GM21723 (cell line): ENCODE data around the gene MEPE.

Source experiments
- ATAC-seq: cut with Tn5 transposase; IDR thresholded peaks from one replicate; pipeline ENCODE4 v1.9.1; 2021; ENCODE audit warnings: mild to moderate bottlenecking, moderate library complexity; ENCODE audit not compliant: unreplicated experiment

Gene MEPE

DNA sequence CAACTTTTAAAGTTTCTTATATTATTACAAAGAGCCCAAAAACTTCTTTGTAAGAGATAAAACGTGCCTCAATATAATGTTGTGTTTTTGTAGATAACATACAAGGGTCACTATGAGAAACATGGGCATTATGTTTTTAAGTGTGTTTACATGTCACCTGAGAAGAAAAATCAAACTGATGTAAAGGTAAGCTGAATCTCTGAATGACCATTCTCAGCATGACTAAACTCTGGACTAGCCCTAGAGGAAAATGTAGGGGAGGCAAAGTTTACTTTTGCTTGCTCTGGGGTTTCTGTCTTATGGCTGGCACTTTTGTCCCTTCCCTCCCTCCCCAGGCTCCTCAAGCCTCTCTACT is 6.8 kb downstream of the MEPE start:
- ATAC-seq, result no peak

DNA sequence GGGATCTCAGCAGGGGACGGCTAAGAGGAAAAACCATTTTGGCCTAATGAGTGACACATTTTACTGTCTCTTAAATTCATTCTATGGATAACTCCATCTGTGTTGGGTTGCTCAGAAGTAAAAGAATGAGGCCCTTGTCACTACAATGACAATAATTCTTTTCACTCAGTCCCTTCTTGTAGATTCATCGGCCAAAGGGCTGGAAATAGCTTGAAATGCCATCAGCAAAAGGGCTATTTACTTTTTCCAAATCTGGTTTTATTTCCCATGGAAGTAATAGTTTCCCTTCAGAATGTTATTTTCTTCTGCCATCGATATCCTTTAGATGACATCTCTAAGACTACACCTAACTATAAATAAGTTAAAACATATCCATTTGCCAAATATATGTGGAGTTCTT is 7.4 kb downstream of the MEPE start:
- ATAC-seq, result no peak

DNA sequence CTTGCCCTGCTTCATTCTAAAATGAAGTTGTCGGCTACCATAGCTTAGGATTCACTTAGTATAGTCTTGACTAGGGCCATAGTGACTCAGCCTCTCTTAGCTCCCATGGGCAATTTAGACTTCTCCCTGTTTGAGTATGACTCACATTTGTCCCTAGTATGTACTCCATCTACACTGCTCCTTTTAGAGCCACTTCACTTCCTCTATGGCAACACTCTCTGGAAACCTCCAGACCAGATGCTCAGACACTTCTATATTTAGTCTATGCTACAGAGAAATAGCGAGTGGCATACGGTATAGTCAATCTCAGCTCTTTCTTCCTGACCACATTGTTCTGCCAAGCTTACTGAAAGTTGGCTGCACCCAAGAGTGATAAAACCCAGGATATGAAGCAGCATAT is 11.2 kb downstream of the MEPE start:
- no peak for ATAC-seq

DNA sequence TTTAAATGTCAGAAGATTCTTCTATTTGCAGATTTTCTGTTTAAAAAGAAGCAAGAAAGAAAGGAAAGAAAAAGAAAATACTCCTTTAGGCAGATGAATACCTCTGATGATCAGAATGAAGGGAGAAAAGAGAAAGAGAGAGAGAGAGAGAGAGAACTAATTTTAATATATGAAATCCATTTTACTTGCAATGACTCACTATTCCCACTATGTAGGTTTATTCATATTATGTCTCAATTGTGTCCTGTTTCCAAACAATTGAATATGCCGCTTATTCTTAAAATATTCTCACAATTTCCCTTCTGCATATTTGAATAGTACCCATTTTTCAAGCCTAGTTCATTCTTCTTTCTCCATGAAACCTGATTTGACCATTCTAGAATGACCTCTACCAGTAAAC is 11.7 kb downstream of the MEPE start:
- ATAC-seq, result no peak

DNA sequence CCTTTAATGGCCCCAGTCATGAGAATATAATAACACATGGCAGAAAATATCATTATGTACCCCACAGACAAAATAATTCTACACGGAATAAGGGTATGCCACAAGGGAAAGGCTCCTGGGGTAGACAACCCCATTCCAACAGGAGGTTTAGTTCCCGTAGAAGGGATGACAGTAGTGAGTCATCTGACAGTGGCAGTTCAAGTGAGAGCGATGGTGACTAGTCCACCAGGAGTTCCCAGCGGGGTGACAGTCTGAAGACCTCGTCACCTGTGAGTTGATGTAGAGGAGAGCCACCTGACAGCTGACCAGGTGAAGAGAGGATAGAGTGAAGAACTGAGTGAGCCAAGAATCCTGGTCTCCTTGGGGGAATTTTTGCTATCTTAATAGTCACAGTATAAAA is 13.5 kb downstream of the MEPE start:
- ATAC-seq, result no peak

DNA sequence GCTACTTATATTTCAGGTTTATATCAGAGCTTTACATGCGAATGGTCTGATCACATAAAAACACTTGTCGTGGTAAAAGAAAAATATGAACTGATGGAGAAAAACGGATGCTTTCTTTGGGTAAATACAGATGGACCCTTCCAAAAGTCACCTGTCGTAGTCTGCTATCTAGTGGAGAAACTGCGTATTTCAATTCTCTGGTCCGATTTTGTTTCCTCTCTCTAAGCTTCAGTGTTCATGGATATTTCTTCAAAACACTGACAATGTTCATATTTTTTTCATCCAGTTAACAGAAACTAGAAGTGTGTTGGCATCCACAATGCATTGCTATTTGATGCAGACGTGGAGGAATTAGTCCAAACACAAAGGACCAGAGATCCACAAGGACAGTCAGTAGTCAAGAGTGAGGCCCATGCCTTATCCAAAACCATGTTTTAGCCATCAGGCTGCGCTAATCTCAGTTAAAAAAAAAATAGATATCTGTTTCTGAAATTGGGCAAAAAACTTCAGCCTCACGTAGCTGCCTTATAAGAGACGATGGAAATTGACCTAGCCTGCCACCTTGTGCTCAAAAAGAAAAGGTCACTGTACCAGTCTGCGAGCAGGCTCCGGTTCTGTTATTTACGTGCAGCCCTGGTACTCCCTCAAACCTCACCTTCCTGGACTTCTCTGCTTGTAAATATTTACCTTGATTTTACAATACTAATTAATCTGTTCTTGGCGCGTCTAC is 16.0 kb downstream of the MEPE start:
- peak; percentile 92 for ATAC-seq

DNA sequence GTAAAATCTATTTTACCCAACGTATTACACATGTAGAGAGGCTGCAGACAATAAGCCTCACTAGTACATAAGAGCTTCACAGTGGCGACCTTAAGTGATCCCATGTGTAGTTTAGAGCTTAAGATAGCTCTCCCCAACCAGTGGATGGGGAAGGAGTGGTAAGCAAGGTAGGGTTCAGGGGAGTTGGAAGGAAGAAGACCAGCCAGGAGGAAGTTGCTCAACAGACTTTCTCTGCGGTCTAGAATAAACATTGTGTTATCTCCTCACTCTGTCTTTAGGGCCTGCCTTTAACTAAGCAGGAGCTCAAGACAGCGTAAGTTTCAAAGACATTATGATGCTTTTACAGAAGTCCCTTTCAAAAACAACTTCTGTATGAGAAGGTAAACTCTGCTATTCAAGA is 16.8 kb downstream of the MEPE start:
- ATAC-seq, result no peak

DNA sequence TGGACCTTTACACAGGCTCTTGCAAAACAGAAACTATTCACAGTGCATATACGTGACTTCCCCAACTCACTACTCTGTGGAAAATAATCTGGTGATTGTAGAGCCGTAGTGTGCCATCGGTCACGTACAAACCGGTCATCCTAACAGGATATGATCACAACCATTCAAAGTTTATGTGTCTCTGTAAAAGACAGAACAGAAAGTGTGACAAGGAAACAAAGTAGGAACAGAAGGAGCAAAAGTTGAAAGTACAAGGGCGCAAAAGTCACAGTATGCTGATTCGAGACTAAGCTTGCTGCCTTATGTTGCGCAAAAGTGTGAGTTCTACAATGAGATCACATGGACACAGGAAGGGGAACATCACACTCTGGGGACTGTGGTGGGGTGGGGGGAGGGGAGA is 18.6 kb downstream of the MEPE start:
- no peak for ATAC-seq

DNA sequence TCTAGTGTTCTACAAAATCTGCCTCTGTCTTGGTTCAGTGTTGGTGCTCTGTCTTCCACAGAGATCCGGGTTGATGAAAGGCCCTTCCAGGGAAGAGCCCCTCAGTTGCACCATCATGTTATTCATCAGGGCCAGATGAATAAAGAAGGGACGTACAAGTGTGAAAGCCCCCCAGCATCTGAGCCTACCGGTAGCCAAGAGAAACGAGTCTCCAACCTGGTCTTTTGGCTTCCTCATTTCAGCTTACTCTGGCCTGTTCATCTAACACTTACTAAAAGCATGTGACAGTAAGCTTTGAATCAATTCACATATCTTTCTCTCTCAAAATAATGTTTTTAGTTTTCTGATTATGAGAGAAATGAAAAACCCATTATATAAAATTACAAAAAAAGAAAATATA is 19.2 kb downstream of the MEPE start:
- ATAC-seq, result no peak

DNA sequence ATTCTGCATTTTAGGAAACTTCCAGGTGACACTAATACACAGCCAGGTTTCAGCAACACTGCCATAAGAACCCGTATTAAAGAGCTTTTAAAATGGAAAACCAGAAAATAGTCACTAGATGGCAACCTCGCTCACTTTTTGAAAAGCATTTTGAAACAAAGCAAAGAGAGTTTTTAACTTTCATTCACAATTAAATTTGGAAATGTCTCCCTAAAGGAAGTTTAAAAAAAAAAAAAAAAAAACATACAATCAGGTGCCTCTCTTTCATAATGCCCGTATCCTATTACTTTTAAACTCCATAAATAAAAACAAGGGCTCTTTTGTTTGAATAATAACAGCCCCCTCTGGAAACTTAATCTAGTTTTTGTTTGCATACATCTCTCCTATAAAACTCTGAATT is 20.3 kb downstream of the MEPE start:
- ATAC-seq, result no peak

DNA sequence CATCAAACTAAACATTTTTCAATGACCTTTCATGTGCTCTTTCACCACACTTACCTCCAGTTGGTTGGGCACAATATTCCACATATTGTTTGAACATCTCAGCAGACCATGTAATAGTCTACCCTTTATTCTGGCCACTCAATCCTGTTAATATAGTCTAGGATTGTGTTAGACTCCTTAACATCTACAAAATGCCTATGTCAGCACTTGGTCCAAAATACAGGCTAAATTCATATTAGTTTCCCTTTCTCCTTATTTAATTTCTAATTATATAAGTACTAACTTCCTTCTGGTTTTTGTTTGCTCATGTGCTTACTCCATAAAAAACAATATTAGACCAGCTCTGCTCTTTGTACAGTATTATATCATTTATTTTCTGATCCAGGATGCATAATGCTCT is 21.1 kb downstream of the MEPE start:
- ATAC-seq, result no peak

DNA sequence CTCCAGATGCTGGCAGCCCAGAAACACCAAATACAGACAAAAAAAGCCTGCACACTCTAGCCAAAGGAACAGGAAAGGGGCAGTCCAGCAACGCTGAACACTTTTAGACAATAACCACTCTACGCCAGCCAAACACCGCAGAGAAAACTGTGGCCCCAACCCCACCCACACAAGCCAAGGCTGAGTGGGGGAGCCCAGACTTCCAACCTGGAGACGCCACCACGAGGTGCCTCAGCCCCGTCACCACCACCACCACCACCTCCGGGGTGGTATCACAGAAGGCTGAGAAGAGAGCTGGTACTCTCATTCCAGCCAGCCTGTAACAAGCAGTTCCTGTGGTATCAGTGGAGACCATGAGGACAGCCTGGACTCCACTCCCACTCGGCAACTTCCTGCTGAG is 22.8 kb downstream of the MEPE start:
- ATAC-seq, result no peak

DNA sequence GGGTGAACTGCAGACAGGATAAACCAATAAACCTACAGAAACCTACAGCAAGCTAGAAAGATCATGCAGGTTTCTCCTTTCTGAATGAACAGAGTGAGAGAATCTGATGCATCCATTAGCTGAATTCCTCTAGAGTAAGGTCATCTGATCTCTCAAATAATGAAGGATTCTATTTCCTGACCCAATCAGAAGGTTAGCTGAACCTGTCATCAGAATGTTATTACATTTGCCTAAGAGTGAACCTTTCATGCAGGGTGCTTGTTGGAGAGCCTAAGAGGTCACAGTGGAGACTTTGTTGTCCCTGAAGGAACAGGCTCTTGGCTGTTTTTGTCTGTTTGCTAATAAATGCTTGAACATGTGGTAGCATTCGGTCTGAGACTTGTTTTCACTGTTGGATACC is 24.0 kb downstream of the MEPE start:
- no peak for ATAC-seq

DNA sequence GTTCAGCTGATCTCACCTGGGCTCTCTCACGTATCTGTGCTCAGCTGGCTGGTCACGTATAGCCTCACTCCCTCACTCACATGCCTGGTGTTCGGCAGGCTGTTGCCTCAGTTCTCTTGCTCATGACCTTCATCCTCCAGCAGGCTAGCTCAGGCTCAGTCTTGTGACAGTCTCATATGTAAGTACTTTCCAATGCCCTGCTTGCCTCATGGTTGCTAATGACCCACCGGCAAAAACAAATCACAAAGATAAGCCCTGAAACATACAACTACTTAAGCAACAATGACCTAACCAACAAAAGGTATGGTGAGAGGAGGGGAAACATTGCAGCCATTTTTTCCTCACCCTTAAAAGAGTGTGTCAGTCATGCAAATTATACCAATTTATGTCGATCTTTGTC is 25.0 kb downstream of the MEPE start:
- no peak for ATAC-seq

DNA sequence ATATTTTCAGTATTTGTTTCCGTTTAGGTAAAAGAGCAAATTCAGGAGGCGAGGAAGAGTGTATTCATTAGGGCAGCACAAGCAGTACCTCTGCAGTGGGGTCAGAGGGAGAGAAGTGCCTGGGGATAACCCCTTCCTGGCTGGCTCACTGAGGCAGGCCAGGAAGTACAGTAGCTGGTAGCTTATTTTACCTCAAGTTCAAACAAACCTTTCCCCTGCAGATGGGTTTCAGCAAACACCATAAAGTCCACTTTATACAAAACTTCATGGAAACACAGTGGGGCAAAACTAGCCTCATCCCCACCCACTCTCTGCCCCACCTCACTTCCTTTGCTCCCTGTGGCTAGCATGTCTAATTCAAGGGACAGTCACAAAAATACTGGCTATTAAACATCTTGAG is 29.5 kb downstream of the MEPE start:
- ATAC-seq, result no peak

DNA sequence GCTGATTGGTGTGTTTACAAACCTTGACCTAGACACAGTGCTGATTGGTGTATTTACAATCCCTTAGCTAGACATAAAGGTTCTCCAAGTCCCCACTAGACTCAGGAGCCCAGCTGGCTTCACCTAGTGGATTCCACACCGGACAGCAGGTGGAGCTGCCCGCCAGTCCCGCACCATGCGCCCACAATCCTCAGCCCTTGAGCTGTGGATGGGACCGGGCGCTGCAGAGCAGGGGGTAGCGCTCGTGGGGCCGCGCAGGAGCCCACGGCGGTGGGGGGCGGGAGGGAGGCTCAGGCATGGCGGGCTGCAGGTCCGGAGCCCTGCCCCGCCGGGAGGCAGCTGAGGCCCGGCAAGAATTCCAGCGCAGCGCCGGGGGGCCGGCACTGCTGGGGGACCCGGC is 30.7 kb downstream of the MEPE start:
- no peak for ATAC-seq

DNA sequence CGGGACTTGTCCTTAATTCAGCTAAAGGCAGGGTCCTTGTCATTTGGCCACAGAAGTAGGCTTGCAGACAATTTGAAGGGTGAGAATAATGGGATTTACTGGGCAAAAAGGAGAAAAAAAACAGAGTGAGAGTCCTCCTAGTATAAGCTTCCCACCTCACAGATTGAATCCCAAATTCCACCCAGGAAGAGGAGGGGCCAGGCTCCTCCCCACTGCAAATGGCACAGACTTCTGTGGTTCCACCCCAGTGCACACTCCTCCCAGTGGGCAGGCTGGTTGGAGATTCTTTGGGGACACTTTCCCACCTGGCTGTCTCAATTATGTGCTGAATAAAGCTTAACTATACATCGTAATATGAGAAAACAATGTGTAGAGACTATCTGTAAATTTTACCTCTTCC is 31.6 kb downstream of the MEPE start:
- no peak for ATAC-seq

DNA sequence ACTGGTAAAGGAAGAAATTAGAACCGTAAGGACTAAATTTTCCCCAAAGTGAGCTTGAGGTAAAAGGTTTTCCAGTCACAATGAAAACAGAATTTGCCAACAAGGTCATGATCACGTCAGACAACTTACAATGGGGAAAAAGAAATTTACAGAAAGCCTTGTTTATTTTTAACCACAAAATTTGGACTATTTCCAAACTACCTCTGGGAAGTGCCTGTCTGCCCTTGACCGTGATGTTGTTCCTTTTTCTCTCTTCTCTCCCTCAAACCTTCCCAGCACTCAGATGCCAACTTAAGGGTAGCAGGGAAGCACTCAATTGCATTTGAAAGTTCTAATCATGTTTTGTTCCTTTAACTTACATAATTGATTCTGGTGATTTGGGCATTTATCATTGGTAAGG is 32.5 kb downstream of the MEPE start:
- ATAC-seq, result no peak

DNA sequence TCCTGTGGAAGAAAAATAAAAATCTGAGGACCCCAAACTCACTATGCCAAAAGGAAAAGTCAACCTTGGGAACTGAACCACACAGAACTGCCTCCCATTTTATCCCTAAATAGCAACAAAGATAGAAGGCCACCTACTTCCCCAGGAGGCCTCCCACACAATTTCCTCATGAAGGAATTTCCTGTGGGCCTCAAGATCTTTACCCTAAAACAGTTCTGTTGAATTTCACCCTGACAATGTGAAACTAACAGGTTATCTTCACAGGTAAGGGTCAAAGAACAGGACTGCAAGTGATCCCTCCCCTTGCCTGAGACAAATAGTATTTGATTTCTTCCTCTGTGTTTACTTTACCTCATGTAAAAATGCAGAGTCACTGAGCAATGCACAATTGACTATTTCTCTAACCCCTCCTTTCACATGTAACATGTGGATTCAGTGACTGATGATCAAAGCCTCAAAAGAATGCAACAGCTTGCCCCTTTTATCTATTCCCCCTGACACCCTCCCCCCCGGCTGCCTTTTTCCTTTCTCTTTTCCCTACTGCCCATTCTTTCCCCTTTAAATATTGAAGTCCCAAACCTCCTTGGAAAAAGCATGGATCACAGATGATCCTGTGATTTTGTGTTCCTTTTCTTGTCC is 33.3 kb downstream of the MEPE start:
- no peak for ATAC-seq

DNA sequence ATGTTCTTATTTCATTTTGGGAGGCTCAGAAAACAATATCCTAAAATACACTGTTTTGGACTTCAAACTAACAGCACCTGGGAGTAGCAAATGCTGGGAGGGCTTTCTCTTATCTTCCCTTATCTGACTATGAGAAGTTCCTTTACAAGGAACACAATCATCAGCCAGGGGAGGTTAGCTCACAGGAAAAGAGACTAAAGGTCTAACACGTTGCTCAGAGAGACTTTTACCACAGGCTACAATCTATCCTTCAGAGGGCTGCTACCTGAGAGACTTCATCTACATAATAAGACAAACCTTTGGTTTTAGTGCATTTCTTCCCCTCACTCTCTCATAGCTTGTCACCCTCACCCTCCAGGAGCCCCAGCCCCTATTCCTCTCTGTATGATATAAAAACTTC is 35.8 kb downstream of the MEPE start:
- ATAC-seq, result no peak

DNA sequence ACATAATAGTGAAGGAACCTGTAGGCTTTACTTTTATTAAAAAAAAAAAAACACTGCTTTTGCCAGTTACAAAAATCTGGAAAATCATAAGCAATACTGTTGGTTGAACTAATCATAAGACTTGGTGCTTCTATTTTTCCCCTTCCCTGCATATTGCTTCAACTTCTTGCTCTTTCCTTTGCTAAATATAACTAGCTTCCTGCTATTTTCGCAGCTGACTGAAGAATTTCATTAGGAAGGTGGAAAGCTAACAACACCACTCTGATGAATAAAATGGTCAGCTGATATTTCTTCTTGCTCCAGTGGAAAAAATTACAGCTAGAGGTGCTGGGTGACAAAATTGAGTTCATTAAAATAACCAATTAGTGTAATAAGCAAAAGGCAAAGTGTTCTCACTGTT is 39.3 kb downstream of the MEPE start:
- no peak for ATAC-seq

DNA sequence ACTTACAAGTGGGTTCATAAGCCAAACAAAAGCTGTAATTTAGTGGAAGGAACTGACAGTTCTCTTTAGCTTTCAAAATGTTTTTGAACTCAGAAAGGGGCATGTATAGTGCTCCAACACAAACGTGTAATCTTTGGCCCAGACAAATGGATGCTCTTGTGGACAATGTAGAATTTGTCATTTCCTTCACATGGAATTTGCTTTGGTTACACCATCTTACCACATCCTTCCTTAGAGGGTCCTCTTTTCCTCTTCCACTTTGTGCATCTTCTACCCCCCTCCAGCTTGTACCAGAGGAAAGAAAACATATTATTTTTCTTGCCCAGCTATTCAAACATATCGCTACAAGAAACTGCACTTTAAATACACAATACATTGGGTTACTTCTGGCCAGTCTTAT is 42.4 kb downstream of the MEPE start:
- no peak for ATAC-seq

DNA sequence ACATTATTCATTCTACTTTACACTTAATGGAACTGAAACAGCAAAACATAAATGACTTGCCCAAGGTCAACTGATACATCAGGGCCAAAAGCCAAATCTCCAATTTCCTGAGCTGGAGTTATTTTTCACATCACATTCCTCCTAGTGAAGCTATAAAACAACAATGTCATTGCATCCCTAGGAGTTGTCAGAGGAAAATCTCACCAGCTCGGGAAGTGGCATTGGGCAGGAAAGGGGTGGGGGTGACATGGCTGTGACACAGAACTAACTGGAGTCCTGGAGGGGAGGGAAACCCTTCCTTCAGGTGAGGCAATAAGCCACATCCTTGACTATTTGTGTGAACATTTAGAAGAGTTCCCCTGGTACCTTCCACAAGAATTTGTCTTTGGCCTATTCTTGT is 47.3 kb downstream of the MEPE start:
- ATAC-seq, result no peak
